GM23338 (cell line): Measurements from ENCODE around the gene CYP2A7. TPM values are rescaled to one million over a fixed set of nuclear protein-coding genes. Genes with fewer than 3 reads are reported as not detected.
"Not testable (repeated sequence)": the region's sequence is repeated elsewhere in the genome, so short reads cannot be mapped to it uniquely, and the experiment has no call there.

Experiments used
- ATAC-seq: fragments of 200-7000 bp; cut with Tn5 transposase; 3 replicates; pipeline ENCODE4 v1.9.1; 2020
- DNase-seq: peaks from one replicate; pipeline ENCODE4 v3.0.0-alpha.2; 2015; ENCODE audit warnings: low spot score
- H2AFZ ChIP-seq: fragments of 200-600 bp; sonication (generic); 2 replicates; pipeline ENCODE4 v1.8.0; 2016; ENCODE audit warnings: antibody characterized with exemption, mild to moderate bottlenecking, moderate library complexity
- H3F3A ChIP-seq: fragments of 200-600 bp; sonication (generic); replicated peaks from 2 replicates; pipeline ENCODE4 v1.8.0; 2017; ENCODE audit warnings: antibody characterized with exemption, mixed run types, low read depth
- H3K27ac ChIP-seq: fragments of 200-600 bp; sonication (generic); 2 replicates; pipeline ENCODE4 v1.6.1; 2016; ENCODE audit warnings: low read depth
- H3K27me3 ChIP-seq: fragments of 200-600 bp; sonication (generic); 2 replicates; pipeline ENCODE4 v1.8.0; 2016; ENCODE audit warnings: mild to moderate bottlenecking, mixed run types, moderate library complexity; ENCODE audit not compliant: insufficient read depth
- H3K36me3 ChIP-seq: fragments of 200-600 bp; sonication (generic); 2 replicates; pipeline ENCODE4 v1.8.0; 2016; ENCODE audit warnings: mild to moderate bottlenecking; ENCODE audit not compliant: insufficient read depth
- H3K4me1 ChIP-seq: fragments of 200-600 bp; sonication (generic); 2 replicates; pipeline ENCODE4 v1.8.0; 2016; ENCODE audit warnings: mild to moderate bottlenecking, moderate library complexity; ENCODE audit not compliant: insufficient read depth
- H3K4me2 ChIP-seq: fragments of 200-600 bp; sonication (generic); 2 replicates; pipeline ENCODE4 v1.7.1; 2017; ENCODE audit warnings: mixed run types
- H3K4me3 ChIP-seq: fragments of 200-600 bp; sonication (generic); 2 replicates; pipeline ENCODE4 v1.6.1; 2016; ENCODE audit warnings: mixed run types
- H3K79me2 ChIP-seq: fragments of 200-600 bp; sonication (generic); replicated peaks from 2 replicates; pipeline ENCODE4 v1.8.0; 2017; ENCODE audit warnings: mild to moderate bottlenecking; ENCODE audit not compliant: insufficient read depth
- H3K9me2 ChIP-seq: fragments of 200-600 bp; sonication (generic); 2 replicates; pipeline ENCODE4 v1.8.0; 2017; ENCODE audit not compliant: insufficient read depth
- H4K20me1 ChIP-seq: fragments of 200-600 bp; sonication (generic); replicated peaks from 2 replicates; pipeline ENCODE4 v1.8.0; 2017; ENCODE audit warnings: mild to moderate bottlenecking; ENCODE audit not compliant: insufficient read depth
- H3K27ac Mint-ChIP-seq: 2 replicates; pipeline ENCODE4 v1.8.0; 2020; ENCODE audit warnings: inconsistent platforms, mild to moderate bottlenecking, moderate library complexity, mixed read lengths
- H3K27me3 Mint-ChIP-seq: 3 replicates; pipeline ENCODE4 v1.8.0; 2022; ENCODE audit warnings: low read depth, mild to moderate bottlenecking, moderate library complexity, mixed read lengths, inconsistent platforms; ENCODE audit not compliant: insufficient read depth, poor library complexity
- H3K36me3 Mint-ChIP-seq: 3 replicates; pipeline ENCODE4 v1.8.0; 2021; ENCODE audit warnings: low read depth, mild to moderate bottlenecking, inconsistent platforms, moderate library complexity, mixed read lengths
- H3K4me1 Mint-ChIP-seq: 3 replicates; pipeline ENCODE4 v1.8.0; 2020; ENCODE audit warnings: mild to moderate bottlenecking, inconsistent platforms, mixed read lengths
- H3K4me3 Mint-ChIP-seq: 3 replicates; pipeline ENCODE4 v1.8.0; 2021; ENCODE audit warnings: moderate library complexity, mild to moderate bottlenecking, inconsistent platforms, mixed read lengths
- H3K9me3 Mint-ChIP-seq: 3 replicates; pipeline ENCODE4 v1.8.0; 2020; ENCODE audit warnings: moderate library complexity, mild to moderate bottlenecking, inconsistent platforms, mixed read lengths
- CREB1 ChIP-seq: fragments of 250-450 bp; sonication (Bioruptor Pico); IDR thresholded peaks from 2 replicates; pipeline ENCODE4 v1.5.0; 2020; ENCODE audit warnings: low read depth, mild to moderate bottlenecking, moderate library complexity
- EZH2 ChIP-seq: fragments of 200-600 bp; sonication (generic); IDR thresholded peaks from one replicate; pipeline ENCODE4 v1.8.0; 2017; ENCODE audit warnings: antibody characterized with exemption, mild to moderate bottlenecking, low read depth; ENCODE audit not compliant: unreplicated experiment
- JUNB ChIP-seq: IDR thresholded peaks from one replicate; pipeline ENCODE4 v1.6.1; 2016; ENCODE audit warnings: antibody characterized with exemption; ENCODE audit not compliant: unreplicated experiment
- NANOG ChIP-seq: IDR thresholded peaks from 2 replicates; pipeline ENCODE4 v1.6.1; 2016; ENCODE audit warnings: antibody characterized with exemption, borderline replicate concordance
- POLR2AphosphoS5 ChIP-seq: IDR thresholded peaks from 2 replicates; pipeline ENCODE4 v1.6.1; 2016; ENCODE audit warnings: antibody characterized with exemption, low read depth
- ZNF114 ChIP-seq: fragments of 250-450 bp; sonication (Bioruptor Pico); IDR thresholded peaks from 2 replicates; pipeline ENCODE4 v1.5.0; 2020; ENCODE audit warnings: mild to moderate bottlenecking, moderate library complexity
- polyA plus RNA-seq: library from polyadenylated mRNA; unstranded; fragments of >200 nt; fragmentation: Nextera tagmentation; extraction: Ambion mirVana; gene quantifications from 2 replicates; pipeline ENCODE4 v1.2.1, GENCODE V29; 2016
- total RNA-seq: library from RNA; depleted of rRNA; stranded (reverse); fragments of >200 nt; shearing (Covaris generic); gene quantifications from 2 replicates; pipeline ENCODE4 v1.2.3, GENCODE V29; 2014
- TF ChIP-seq, protein P1 (sequence below): fragments of 250-450 bp; sonication (Bioruptor Pico); IDR thresholded peaks from 2 replicates; pipeline ENCODE4 v1.5.0; 2020; ENCODE audit warnings: mild to moderate bottlenecking, moderate library complexity
- TF ChIP-seq, protein P2 (sequence below): IDR thresholded peaks from one replicate; pipeline ENCODE4 v1.6.1; 2018; ENCODE audit warnings: antibody characterized with exemption; ENCODE audit not compliant: unreplicated experiment
- TF ChIP-seq, protein P3 (sequence below), 2 experiments: fragments of 200-600 bp in 1 of 2; sonication (generic) in 1 of 2; conservative IDR thresholded peaks; 2 replicates each; pipeline versions ENCODE4 v1.5.1 to v1.6.1; 2016 to 2017; ENCODE audit warnings: antibody characterized with exemption in 2 of 2, low read depth in 2 of 2, mild to moderate bottlenecking in 2 of 2, moderate library complexity in 1 of 2

CYP2A7 gene
- total and polyA plus RNA-seq, 2 experiments from 2014 or later, result not detected

DNA sequence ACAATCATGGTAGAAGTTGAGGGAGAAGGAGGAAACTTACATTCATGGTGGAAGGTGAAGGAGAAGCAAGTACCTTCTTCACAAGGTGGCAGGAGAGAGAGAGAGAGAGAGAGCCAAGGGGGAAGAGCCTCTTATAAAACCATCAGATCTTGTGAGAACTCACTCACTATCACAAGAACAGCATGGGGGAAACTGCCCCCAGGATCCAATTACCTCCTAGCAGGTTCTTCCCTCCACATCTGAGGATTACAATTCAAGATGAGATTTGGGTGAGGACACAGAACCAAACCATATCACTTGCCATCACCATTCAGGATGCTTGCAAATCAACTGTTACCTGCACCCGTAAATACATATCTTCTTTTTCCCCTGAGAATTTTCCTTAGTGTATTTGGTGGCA, 44.2 kb upstream of the CYP2A7 start:
- not testable (repeated sequence) for DNase-seq, H3K4me3 ChIP-seq, H3K4me2 ChIP-seq, H3K79me2 ChIP-seq, H3K36me3 ChIP-seq, H3K27me3 Mint-ChIP-seq, H3K27me3 ChIP-seq, H3K36me3 Mint-ChIP-seq, H3F3A ChIP-seq, H3K27ac Mint-ChIP-seq, H2AFZ ChIP-seq, H4K20me1 ChIP-seq, H3K9me2 ChIP-seq, H3K4me1 ChIP-seq, ATAC-seq, H3K27ac ChIP-seq, H3K4me3 Mint-ChIP-seq, H3K9me3 Mint-ChIP-seq, H3K4me1 Mint-ChIP-seq

DNA sequence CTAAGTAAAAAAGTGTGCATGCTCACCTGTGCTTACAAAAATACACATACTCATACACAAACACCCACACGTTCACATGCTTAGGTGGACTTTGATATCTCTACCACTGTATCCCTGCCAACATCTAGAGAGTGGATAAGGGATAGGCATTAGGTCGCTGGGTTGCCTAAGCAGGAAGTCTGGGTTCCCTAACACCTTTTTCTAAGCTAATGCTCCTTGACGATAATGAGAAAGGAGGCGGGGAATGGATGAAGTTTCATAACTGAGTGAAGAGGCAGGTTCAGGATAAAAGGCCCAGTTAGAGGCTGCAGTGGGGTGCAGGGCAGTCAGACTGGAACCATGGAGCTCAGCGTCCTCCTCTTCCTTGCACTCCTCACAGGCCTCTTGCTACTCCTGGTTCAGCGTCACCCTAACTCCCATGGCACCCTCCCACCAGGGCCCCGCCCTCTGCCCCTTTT, 41.9 kb upstream of the CYP2A7 start:
- H3K9me2 ChIP-seq, result no peaks in the 10 kb centered on the region
- no peaks in the 10 kb centered on the region for H3K27me3 ChIP-seq
- 0 out of 3 replicates have a peak, but pooled peaks cover 2% of the 10 kb centered on the region for H3K36me3 Mint-ChIP-seq
- no peak overlapping the region for H3K4me3 ChIP-seq
- peaks cover 20% of the 10 kb centered on the region for H3K9me3 Mint-ChIP-seq
- H3K4me2 ChIP-seq, result no peak overlapping the region
- H3K79me2 ChIP-seq, result no peaks in the 10 kb centered on the region
- H4K20me1 ChIP-seq, result no peaks in the 10 kb centered on the region
- no peak overlapping the region for H3K4me3 Mint-ChIP-seq
- peaks cover 2% of the 10 kb centered on the region for H3K27me3 Mint-ChIP-seq
- H3K27ac ChIP-seq, result no peak overlapping the region
- H3K36me3 ChIP-seq, result no peaks in the 10 kb centered on the region
- ATAC-seq, result no peak
- H3K27ac Mint-ChIP-seq, result no peak overlapping the region
- H2AFZ ChIP-seq, result no peak overlapping the region
- H3F3A ChIP-seq, result no peaks in the 10 kb centered on the region
- no peak for DNase-seq
- no peaks in the 10 kb centered on the region for H3K4me1 ChIP-seq
- H3K4me1 Mint-ChIP-seq, result no peaks in the 10 kb centered on the region
- TF ChIP-seq, protein P1, sequence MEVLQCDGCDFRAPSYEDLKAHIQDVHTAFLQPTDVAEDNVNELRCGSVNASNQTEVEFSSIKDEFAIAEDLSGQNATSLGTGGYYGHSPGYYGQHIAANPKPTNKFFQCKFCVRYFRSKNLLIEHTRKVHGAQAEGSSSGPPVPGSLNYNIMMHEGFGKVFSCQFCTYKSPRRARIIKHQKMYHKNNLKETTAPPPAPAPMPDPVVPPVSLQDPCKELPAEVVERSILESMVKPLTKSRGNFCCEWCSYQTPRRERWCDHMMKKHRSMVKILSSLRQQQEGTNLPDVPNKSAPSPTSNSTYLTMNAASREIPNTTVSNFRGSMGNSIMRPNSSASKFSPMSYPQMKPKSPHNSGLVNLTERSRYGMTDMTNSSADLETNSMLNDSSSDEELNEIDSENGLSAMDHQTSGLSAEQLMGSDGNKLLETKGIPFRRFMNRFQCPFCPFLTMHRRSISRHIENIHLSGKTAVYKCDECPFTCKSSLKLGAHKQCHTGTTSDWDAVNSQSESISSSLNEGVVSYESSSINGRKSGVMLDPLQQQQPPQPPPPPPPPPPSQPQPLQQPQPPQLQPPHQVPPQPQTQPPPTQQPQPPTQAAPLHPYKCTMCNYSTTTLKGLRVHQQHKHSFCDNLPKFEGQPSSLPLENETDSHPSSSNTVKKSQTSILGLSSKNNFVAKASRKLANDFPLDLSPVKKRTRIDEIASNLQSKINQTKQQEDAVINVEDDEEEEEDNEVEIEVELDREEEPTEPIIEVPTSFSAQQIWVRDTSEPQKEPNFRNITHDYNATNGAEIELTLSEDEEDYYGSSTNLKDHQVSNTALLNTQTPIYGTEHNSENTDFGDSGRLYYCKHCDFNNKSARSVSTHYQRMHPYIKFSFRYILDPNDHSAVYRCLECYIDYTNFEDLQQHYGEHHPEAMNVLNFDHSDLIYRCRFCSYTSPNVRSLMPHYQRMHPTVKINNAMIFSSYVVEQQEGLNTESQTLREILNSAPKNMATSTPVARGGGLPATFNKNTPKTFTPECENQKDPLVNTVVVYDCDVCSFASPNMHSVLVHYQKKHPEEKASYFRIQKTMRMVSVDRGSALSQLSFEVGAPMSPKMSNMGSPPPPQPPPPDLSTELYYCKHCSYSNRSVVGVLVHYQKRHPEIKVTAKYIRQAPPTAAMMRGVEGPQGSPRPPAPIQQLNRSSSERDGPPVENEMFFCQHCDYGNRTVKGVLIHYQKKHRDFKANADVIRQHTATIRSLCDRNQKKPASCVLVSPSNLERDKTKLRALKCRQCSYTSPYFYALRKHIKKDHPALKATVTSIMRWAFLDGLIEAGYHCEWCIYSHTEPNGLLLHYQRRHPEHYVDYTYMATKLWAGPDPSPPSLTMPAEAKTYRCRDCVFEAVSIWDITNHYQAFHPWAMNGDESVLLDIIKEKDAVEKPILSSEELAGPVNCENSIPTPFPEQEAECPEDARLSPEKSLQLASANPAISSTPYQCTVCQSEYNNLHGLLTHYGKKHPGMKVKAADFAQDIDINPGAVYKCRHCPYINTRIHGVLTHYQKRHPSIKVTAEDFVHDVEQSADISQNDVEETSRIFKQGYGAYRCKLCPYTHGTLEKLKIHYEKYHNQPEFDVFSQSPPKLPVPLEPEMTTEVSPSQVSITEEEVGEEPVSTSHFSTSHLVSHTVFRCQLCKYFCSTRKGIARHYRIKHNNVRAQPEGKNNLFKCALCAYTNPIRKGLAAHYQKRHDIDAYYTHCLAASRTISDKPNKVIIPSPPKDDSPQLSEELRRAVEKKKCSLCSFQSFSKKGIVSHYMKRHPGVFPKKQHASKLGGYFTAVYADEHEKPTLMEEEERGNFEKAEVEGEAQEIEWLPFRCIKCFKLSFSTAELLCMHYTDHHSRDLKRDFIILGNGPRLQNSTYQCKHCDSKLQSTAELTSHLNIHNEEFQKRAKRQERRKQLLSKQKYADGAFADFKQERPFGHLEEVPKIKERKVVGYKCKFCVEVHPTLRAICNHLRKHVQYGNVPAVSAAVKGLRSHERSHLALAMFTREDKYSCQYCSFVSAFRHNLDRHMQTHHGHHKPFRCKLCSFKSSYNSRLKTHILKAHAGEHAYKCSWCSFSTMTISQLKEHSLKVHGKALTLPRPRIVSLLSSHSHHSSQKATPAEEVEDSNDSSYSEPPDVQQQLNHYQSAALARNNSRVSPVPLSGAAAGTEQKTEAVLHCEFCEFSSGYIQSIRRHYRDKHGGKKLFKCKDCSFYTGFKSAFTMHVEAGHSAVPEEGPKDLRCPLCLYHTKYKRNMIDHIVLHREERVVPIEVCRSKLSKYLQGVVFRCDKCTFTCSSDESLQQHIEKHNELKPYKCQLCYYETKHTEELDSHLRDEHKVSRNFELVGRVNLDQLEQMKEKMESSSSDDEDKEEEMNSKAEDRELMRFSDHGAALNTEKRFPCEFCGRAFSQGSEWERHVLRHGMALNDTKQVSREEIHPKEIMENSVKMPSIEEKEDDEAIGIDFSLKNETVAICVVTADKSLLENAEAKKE, result no peak
- TF ChIP-seq, protein P2, sequence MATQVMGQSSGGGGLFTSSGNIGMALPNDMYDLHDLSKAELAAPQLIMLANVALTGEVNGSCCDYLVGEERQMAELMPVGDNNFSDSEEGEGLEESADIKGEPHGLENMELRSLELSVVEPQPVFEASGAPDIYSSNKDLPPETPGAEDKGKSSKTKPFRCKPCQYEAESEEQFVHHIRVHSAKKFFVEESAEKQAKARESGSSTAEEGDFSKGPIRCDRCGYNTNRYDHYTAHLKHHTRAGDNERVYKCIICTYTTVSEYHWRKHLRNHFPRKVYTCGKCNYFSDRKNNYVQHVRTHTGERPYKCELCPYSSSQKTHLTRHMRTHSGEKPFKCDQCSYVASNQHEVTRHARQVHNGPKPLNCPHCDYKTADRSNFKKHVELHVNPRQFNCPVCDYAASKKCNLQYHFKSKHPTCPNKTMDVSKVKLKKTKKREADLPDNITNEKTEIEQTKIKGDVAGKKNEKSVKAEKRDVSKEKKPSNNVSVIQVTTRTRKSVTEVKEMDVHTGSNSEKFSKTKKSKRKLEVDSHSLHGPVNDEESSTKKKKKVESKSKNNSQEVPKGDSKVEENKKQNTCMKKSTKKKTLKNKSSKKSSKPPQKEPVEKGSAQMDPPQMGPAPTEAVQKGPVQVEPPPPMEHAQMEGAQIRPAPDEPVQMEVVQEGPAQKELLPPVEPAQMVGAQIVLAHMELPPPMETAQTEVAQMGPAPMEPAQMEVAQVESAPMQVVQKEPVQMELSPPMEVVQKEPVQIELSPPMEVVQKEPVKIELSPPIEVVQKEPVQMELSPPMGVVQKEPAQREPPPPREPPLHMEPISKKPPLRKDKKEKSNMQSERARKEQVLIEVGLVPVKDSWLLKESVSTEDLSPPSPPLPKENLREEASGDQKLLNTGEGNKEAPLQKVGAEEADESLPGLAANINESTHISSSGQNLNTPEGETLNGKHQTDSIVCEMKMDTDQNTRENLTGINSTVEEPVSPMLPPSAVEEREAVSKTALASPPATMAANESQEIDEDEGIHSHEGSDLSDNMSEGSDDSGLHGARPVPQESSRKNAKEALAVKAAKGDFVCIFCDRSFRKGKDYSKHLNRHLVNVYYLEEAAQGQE, result no peak
- TF ChIP-seq EZH2 (no peak), NANOG (no peak), JUNB (no peak), CREB1 (CRISPR knock-in tag) (no peak), ZNF114 (CRISPR knock-in tag) (no peak), POLR2AphosphoS5 (no peak)
- TF ChIP-seq, protein P3, sequence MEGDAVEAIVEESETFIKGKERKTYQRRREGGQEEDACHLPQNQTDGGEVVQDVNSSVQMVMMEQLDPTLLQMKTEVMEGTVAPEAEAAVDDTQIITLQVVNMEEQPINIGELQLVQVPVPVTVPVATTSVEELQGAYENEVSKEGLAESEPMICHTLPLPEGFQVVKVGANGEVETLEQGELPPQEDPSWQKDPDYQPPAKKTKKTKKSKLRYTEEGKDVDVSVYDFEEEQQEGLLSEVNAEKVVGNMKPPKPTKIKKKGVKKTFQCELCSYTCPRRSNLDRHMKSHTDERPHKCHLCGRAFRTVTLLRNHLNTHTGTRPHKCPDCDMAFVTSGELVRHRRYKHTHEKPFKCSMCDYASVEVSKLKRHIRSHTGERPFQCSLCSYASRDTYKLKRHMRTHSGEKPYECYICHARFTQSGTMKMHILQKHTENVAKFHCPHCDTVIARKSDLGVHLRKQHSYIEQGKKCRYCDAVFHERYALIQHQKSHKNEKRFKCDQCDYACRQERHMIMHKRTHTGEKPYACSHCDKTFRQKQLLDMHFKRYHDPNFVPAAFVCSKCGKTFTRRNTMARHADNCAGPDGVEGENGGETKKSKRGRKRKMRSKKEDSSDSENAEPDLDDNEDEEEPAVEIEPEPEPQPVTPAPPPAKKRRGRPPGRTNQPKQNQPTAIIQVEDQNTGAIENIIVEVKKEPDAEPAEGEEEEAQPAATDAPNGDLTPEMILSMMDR (conservative IDR thresholded peaks at IDR 0.05; ENCODE audit: low read depth in 2 of 2), result no peak
